CD4-positive, alpha-beta T cell treated with Interleukin-17A for 4 hours (primary cell): ENCODE data around the gene PDZD4.
A peak's percentile ranks its signal among the peaks of the same experiment; 100 is the strongest.

Source experiments
- DNase-seq: peaks from one replicate; pipeline ENCODE4 v3.0.0-alpha.2; 2020; ENCODE audit warnings: mixed read lengths

The PDZD4 gene

GRCh38 chrX:153769865-153770600 lies 60.3 kb downstream of the PDZD4 start:
- peak; percentile 2 for DNase-seq

GRCh38 chrX:153769158-153769864 lies 61.0 kb downstream of the PDZD4 start:
- DNase-seq, result peak; percentile 1

- DNase-seq, result peak; percentile 4
These were observed 61.8 kb downstream of the PDZD4 start for GRCh38 chrX:153768311-153769157.

GRCh38 chrX:153767674-153768055 lies 62.7 kb downstream of the PDZD4 start:
- peak; percentile 2 for DNase-seq

GRCh38 chrX:153766871-153767673 lies 63.3 kb downstream of the PDZD4 start:
- DNase-seq, result peak; percentile 2

GRCh38 chrX:153766098-153766817 lies 64.1 kb downstream of the PDZD4 start:
- DNase-seq, result peak; percentile 46

GRCh38 chrX:153765138-153766079 lies 64.9 kb downstream of the PDZD4 start:
- DNase-seq, result peak; percentile 1

- peak; percentile 2 for DNase-seq
These were observed 65.6 kb downstream of the PDZD4 start for GRCh38 chrX:153764786-153765137.

GRCh38 chrX:153763989-153764755 lies 66.2 kb downstream of the PDZD4 start, which contains the start of gene PLXNB3:
PLXNB3 (plus strand) TSS chrX:153764249; CDS start chrX:153765536, 1,287 bp downstream.
- peak; percentile 89 for DNase-seq

- peak; percentile 2 for DNase-seq
These were observed 66.9 kb downstream of the PDZD4 start for GRCh38 chrX:153763298-153763932.

- peak; percentile 1 for DNase-seq
These were observed 67.6 kb downstream of the PDZD4 start for GRCh38 chrX:153762626-153763173.

- DNase-seq, result no peak
These were observed 68.5 kb downstream of the PDZD4 start for GRCh38 chrX:153761863-153762262.

GRCh38 chrX:153755136-153755535 lies 75.2 kb downstream of the PDZD4 start:
- DNase-seq, result no peak
